Measurements from ENCODE around the gene EXOC3L1. TPM values are rescaled to one million over a fixed set of nuclear protein-coding genes. Genes with fewer than 3 reads are reported as not detected.

The EXOC3L1 gene
- total RNA-seq, 1 donor from 2014 or later = 0.40 TPM

DNA sequence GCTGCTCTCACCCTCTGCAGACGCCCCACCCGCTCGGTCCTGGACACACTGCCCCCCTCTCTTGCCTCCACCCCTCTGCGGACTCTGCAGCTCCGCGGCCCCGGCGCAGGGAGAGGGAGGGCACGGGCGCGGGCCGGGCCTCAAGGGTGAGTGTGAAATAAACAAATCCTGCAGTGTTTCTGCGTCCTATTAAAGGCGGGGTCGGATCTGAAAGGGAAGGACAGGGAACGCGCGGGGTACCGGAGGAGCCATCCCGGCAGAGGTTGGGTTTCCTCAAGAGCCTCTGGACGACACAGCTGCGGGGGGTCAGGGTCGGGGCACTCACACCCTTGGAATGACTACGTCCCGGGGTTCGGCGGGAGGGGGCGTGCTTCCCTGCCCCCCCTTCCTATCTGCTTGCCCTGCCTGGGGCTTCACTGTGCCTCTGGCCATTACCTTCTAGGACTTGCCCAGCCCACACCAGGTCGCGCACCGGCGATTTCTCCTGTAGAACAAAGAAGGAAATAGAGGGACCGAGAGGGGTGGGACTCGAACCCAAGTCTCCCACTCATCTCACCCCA is 25.9 kb downstream of the EXOC3L1 start:
- Mint-ChIP-seq H3K36me3 (no peaks in the 10 kb centered on the region), H3K27me3 (ENCODE audit: low read depth) (peaks cover 95% of the 10 kb centered on the region), H3K27ac (no peak overlapping the region), H3K9me3 (no peaks in the 10 kb centered on the region), H3K4me1 (peaks cover 24% of the 10 kb centered on the region), H3K4me3 (peak overlapping the region; percentile 49)
- DNase-seq (ENCODE audit: low spot score in 2 of 2, unreplicated experiment in 2 of 2) = no peak
- TF ChIP-seq, protein P1, sequence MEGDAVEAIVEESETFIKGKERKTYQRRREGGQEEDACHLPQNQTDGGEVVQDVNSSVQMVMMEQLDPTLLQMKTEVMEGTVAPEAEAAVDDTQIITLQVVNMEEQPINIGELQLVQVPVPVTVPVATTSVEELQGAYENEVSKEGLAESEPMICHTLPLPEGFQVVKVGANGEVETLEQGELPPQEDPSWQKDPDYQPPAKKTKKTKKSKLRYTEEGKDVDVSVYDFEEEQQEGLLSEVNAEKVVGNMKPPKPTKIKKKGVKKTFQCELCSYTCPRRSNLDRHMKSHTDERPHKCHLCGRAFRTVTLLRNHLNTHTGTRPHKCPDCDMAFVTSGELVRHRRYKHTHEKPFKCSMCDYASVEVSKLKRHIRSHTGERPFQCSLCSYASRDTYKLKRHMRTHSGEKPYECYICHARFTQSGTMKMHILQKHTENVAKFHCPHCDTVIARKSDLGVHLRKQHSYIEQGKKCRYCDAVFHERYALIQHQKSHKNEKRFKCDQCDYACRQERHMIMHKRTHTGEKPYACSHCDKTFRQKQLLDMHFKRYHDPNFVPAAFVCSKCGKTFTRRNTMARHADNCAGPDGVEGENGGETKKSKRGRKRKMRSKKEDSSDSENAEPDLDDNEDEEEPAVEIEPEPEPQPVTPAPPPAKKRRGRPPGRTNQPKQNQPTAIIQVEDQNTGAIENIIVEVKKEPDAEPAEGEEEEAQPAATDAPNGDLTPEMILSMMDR (IDR thresholded peaks at IDR 0.05; ENCODE audit: unreplicated experiment) = no peak

DNA sequence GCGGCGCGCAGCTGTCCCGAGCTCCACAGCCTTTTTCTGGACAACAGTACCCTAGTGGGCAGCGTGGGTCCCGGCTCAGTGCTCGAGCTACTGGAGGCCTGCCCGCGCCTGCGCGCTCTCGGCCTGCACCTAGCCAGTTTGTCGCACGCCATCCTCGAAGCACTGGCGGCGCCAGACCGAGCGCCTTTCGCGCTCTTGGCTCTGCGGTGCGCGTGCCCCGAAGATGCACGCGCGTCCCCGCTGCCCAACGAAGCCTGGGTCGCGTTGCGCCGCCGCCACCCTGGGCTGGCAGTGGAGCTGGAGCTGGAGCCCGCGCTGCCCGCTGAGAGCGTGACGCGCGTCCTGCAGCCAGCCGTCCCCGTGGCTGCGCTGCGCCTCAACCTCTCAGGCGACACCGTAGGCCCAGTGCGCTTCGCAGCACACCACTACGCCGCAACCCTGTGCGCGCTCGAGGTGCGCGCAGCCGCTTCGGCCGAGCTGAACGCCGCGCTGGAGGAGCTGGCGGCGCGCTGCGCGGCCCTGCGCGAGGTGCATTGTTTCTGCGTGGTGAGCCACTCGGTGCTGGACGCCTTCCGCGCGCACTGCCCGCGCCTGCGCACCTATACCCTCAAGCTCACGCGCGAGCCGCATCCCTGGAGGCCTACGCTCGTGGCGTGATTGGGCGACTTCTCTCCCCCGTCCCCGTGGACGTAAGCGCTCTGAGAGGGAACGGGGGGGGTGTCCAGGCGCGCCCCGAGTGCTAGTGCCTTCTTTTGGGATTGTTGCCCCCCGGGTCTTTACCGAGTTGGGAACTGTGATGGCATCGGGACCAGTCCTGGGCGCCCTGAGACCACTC is 26.6 kb downstream of the EXOC3L1 start:
- H3K27me3 Mint-ChIP-seq (ENCODE audit: low read depth) = peaks cover 95% of the 10 kb centered on the region
- H3K9me3 Mint-ChIP-seq = no peaks in the 10 kb centered on the region
- H3K4me3 Mint-ChIP-seq = peak overlapping the region; percentile 49
- no peak for DNase-seq (ENCODE audit: low spot score in 2 of 2, unreplicated experiment in 2 of 2)
- peaks cover 24% of the 10 kb centered on the region for H3K4me1 Mint-ChIP-seq
- H3K36me3 Mint-ChIP-seq = no peaks in the 10 kb centered on the region
- no peak overlapping the region for H3K27ac Mint-ChIP-seq
- TF ChIP-seq, protein P1 (IDR thresholded peaks at IDR 0.05; ENCODE audit: unreplicated experiment) = no peak

DNA sequence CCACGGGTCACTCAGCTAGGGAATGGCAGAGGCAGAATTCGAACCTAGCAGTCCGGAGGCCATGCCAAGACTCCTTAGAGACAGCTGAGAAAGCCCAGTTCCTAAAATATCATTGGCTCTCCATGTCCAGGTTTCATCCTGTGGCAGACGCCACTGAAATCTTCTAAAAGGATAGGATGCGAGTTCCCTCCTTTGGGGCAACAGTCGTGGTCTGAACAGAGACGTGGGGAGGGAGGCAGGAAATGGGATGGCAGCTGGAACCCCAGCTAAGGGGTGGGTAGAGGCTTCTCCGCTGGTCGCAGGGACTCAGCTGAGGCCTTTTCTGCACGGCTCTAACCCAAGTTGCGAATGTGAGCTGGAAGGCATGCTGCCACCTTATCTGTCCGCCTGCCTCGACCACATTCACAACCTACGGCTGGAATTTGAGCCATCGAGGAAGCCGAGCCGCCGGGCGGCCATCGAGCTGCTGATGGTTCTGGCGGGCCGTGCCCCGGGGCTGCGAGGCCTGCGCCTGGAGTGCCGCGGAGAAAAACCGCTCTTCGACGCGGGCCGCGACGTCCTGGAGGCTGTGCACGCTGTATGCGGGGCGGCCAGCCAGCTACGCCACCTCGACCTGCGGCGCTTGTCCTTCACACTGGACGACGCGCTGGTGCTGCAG is 27.3 kb downstream of the EXOC3L1 start:
- H3K4me3 Mint-ChIP-seq = peak overlapping the region; percentile 41
- H3K27ac Mint-ChIP-seq = no peak overlapping the region
- peaks cover 95% of the 10 kb centered on the region for H3K27me3 Mint-ChIP-seq (ENCODE audit: low read depth)
- no peaks in the 10 kb centered on the region for H3K9me3 Mint-ChIP-seq
- peaks cover 24% of the 10 kb centered on the region for H3K4me1 Mint-ChIP-seq
- DNase-seq (ENCODE audit: low spot score in 2 of 2, unreplicated experiment in 2 of 2) = no peak
- H3K36me3 Mint-ChIP-seq = no peaks in the 10 kb centered on the region
- TF ChIP-seq, protein P1 (IDR thresholded peaks at IDR 0.05; ENCODE audit: unreplicated experiment) = no peak

DNA sequence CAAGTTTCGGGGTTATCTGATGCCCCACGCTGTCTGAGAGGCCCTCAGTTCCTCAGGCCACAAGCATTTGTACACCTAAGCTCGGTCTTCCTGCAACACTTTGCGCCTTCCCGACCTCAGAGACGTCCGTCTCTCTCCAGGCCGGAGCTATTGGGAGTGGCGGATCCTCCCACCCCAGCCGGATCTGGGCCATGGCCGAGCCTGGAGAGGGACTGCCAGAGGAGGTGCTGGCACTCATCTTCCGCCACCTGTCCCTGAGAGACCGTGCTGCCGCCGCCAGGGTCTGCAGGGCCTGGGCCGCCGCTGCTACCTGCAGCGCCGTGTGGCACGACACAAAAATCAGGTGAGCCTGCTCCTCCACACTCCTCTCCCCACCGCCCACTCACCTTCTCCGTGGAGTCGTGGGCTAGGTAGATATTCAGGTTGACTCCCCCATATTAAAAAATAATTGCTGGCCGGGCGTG is 28.3 kb downstream of the EXOC3L1 start:
- Mint-ChIP-seq H3K9me3 (no peaks in the 10 kb centered on the region), H3K27me3 (ENCODE audit: low read depth) (peaks cover 95% of the 10 kb centered on the region), H3K4me1 (peaks cover 24% of the 10 kb centered on the region), H3K36me3 (no peaks in the 10 kb centered on the region), H3K4me3 (peak overlapping the region; percentile 20), H3K27ac (no peak overlapping the region)
- TF ChIP-seq, protein P1 (IDR thresholded peaks at IDR 0.05; ENCODE audit: unreplicated experiment) = no peak
- no peak for DNase-seq (ENCODE audit: low spot score in 2 of 2, unreplicated experiment in 2 of 2)

DNA sequence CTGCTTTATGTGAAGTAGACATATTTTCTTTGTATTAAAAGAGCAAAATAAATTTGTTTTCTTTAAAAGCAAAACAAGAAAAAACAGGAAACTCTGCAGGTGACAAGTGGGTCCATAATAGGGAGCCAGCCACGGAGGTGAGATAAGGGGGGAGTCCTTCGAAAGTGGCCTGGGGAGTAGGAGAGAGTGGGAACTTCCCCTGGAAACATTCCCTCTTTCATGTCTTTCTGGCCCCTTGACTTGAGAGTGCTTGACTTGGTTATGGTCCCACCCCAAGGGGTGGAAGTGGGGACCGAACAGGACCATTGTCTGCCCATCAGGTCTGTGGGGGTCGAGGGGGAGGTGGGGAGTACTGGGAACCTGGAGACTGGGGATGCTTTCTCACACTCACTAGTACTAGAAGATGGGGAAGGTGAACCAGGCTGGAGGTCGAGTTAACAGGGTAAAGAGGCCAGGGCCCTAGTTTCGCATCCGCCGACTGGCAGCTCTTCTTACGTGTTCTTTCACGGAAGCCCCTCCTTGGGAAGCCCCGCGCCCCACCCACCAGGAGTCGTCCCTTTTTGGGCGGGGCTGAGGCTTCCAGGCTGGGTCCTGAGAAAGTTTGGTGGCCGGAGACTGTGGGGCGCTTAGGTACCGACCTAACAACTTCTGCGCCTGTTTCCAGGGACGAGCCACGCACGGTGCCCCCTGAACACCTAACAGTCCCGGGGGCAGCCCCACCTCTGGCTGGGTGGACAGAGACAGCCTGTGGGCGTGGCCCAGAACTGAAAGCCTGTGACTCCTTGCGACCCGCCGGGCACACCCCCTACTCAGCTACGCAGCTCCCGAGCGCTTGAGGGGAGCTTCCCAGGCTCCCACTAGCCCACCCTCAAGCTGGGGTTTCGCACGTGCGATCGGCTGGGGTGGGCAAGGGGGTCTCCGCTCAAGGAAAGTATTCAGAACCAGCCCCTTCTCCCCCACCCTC is 31.0 kb downstream of the EXOC3L1 start:
- peak overlapping the region; percentile 34 for H3K27ac Mint-ChIP-seq
- H3K4me1 Mint-ChIP-seq = peaks cover 18% of the 10 kb centered on the region
- H3K4me3 Mint-ChIP-seq = peak overlapping the region; percentile 77
- peaks cover 94% of the 10 kb centered on the region for H3K27me3 Mint-ChIP-seq (ENCODE audit: low read depth)
- no peaks in the 10 kb centered on the region for H3K9me3 Mint-ChIP-seq
- no peaks in the 10 kb centered on the region for H3K36me3 Mint-ChIP-seq
- TF ChIP-seq, protein P1 (IDR thresholded peaks at IDR 0.05; ENCODE audit: unreplicated experiment) = peak; percentile 2
- no peak for DNase-seq (ENCODE audit: low spot score in 2 of 2, unreplicated experiment in 2 of 2)
